Heart left ventricle (tissue), 16 donors: Measurements from ENCODE around the gene ADIPOQ. TPM values are rescaled to one million over a fixed set of nuclear protein-coding genes. Genes with fewer than 3 reads are reported as not detected.

Source experiments
- ATAC-seq, 4 donors: fragments of 200-7000 bp; cut with Tn5 transposase; one replicate each; pipeline ENCODE4 v1.9.1; 2020 to 2022; ENCODE audit warnings: moderate library complexity in 4 of 4, mild to moderate bottlenecking in 3 of 4, moderate number of reproducible peaks in 1 of 4
- DNase-seq, 5 donors: peaks; one replicate each; pipeline ENCODE4 v3.0.0-alpha.2; 2020
- H3K27ac ChIP-seq, 12 donors: fragments of 200-600 bp; sonication (generic) in 4 of 12; one replicate each; pipeline versions ENCODE4 v1.5.0 to v1.8.0; 2016 to 2022; ENCODE audit warnings: mild to moderate bottlenecking in 2 of 12
- H3K27me3 ChIP-seq, 9 donors: fragments of 200-600 bp; sonication (generic) in 2 of 9; one replicate each; pipeline versions ENCODE4 v1.5.1 to v1.8.0; 2016 to 2022; ENCODE audit warnings: mild to moderate bottlenecking in 3 of 9
- H3K36me3 ChIP-seq, 9 donors: fragments of 200-600 bp; sonication (generic) in 2 of 9; one replicate each; pipeline versions ENCODE4 v1.5.0 to v1.8.0; 2018 to 2022; ENCODE audit warnings: mild to moderate bottlenecking in 2 of 9
- H3K4me1 ChIP-seq, 12 donors: fragments of 200-600 bp; sonication (generic) in 4 of 12; one replicate each; pipeline versions ENCODE4 v1.5.0 to v1.8.0; 2016 to 2022; ENCODE audit warnings: mild to moderate bottlenecking in 3 of 12
- H3K4me3 ChIP-seq, 12 donors: fragments of 200-600 bp; sonication (generic) in 4 of 12; one replicate each; pipeline versions ENCODE4 v1.5.0 to v1.8.0; 2017 to 2022; ENCODE audit warnings: mild to moderate bottlenecking in 9 of 12, moderate library complexity in 4 of 12
- H3K9me3 ChIP-seq, 12 donors: fragments of 200-600 bp; sonication (generic) in 4 of 12; one replicate each; pipeline versions ENCODE4 v1.5.0 to v1.8.0; 2016 to 2022; ENCODE audit warnings: mild to moderate bottlenecking in 1 of 12
- POLR2A ChIP-seq, 2 donors: fragments of 450-650 bp; IDR thresholded peaks; one replicate each; pipeline ENCODE4 v1.6.1; 2017; ENCODE audit warnings: antibody characterized with exemption in 2 of 2, mild to moderate bottlenecking in 2 of 2, moderate library complexity in 2 of 2
- WGBS, 4 donors: extraction: QIAGEN DNeasy Blood & Tissue Kit in 2 of 4; methylation state at CpG; one replicate each; pipeline versions ENCODE4 v1.1.5 to v1.1.7; 2013 to 2018; 5-methylcytosine and 5-hydroxymethylcytosine counted together
- intact Hi-C, 10 donors: fragments of 100-400 bp; cut with DNase I; formaldehyde crosslinking; loops; one replicate each; pipeline versions ENCODE4 v1.11.1 to v1.14.2; 2022
- polyA plus RNA-seq, 2 donors: library from polyadenylated mRNA; stranded (reverse); fragments of 200-250 nt; gene quantifications; one replicate each; pipeline ENCODE4 v1.2.3, GENCODE V29; 2013
- total RNA-seq, 9 donors: library from RNA; depleted of rRNA in 2 of 9; stranded (reverse); fragments of >200 nt in 2 of 9; fragmentation: NEBNext Ultra II Directional in 3 of 9; extraction: Animal tissue kit (Norgen Biotek cat#: 25700) in 3 of 9; gene quantifications; one replicate each; pipeline versions ENCODE4 v1.1.0 to v1.2.4, GENCODE V29; 2016 to 2023
- TF ChIP-seq, protein P1 (sequence below), 12 donors: fragments of 200-600 bp; sonication (generic) in 4 of 12; IDR thresholded peaks; one replicate each; pipeline versions ENCODE4 v1.5.0 to v1.8.0; 2018 to 2022; ENCODE audit warnings: antibody characterized with exemption in 12 of 12, mild to moderate bottlenecking in 5 of 12
- donor health status: ischemic (EF 13 %, LVEDD 7.1; RV severe dilation, severe dysfunction).
- donor health status: healthy with polysubstance abuse.
- donor health status: DM: no; HTN: yes; CAD: no.
- donor health status: DM: no; HTN: no; CAD: no.
- donor health status: ischemic (EF 25% LVEDD 6.9; RV normal size, moderate dysfunction).
- donor health status: ischemic (EF 25% LVEDD 5.7; RV mildly dilated, moderate dysfunction).
- donor health status: healthy.
- donor health status: DM: yes; HTN: yes; CAD: no.
- donor health status: ischemic (EF 35%, LVEDD 5.7; RV mildly dilated, moderate dysfunction).
- donor health status: nonischemic (EF 11% LVEDD 7.7; RV severe dilation, severe dysfunction).
- donor health status: DM: yes; HTN: yes; CAD: no.
- donor health status: PGD.
- donor health status: ischemic (EF 29% LVEDD 5.4; RV normal size, mild dysfunction).
- donor health status: nonischemic (EF 23%, LVEDD 6.1; RV moderate dilation, normal function).

ADIPOQ gene
- total and polyA plus RNA-seq, 11 donors = 0.12 to 113 (median 1.8) TPM

DNA sequence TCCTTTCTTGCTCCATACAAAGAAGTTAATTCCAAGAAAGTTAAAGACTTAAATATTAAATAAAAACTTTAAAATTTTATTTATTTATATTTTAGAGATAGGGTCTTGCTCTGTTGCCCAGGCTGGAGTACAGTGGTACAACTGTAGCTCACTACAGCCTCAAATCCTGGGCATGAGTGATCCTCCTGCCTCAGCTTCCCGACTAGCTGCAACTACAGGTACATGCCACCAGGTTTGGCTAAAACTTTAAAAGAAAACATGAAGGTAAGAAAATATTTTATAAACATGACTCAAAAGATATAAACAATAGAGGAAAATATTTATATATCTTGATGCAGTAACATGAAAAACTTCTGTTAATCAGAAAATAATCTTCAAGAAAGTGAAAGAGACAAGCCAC lies 33.2 kb downstream of the ADIPOQ start:
- TF ChIP-seq POLR2A (IDR thresholded peaks at IDR 0.05) = no peak
- TF ChIP-seq, protein P1, sequence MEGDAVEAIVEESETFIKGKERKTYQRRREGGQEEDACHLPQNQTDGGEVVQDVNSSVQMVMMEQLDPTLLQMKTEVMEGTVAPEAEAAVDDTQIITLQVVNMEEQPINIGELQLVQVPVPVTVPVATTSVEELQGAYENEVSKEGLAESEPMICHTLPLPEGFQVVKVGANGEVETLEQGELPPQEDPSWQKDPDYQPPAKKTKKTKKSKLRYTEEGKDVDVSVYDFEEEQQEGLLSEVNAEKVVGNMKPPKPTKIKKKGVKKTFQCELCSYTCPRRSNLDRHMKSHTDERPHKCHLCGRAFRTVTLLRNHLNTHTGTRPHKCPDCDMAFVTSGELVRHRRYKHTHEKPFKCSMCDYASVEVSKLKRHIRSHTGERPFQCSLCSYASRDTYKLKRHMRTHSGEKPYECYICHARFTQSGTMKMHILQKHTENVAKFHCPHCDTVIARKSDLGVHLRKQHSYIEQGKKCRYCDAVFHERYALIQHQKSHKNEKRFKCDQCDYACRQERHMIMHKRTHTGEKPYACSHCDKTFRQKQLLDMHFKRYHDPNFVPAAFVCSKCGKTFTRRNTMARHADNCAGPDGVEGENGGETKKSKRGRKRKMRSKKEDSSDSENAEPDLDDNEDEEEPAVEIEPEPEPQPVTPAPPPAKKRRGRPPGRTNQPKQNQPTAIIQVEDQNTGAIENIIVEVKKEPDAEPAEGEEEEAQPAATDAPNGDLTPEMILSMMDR (IDR thresholded peaks at IDR 0.05) = no peak
- no peaks in the 10 kb centered on the region for H3K36me3 ChIP-seq
- no peak overlapping the region for H3K4me3 ChIP-seq
- intact Hi-C loops = no loop called here
- no peak for DNase-seq
- WGBS, 4 donors = 0 to 97% (median 48%) methylated on average over 1 of the region's 1 CpG
- no peaks in the 10 kb centered on the region for H3K9me3 ChIP-seq
- peaks cover 0 to 17% (median 4%) of the 10 kb centered on the region in 12 donors for H3K4me1 ChIP-seq
- no peak for ATAC-seq
- H3K27me3 ChIP-seq = no peaks in the 10 kb centered on the region
- H3K27ac ChIP-seq = no peak overlapping the region

DNA sequence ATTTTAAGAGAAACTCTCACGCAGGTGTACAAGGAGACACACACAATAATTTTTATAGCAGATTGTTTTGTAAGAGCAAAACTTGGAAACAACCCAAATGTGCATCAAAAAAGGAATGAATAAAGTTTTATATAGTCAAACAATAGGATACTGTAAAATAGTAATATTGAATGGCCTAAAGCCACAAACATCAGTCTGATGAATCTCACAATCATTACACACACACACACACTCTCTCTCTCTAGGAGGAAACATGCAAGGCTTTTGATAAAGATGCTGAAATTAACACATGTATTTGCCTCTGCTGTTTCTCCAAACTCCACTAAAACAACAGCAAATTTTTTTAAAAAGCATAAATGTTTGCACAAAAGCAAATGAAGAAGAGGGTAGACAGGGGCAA lies 37.3 kb downstream of the ADIPOQ start:
- intact Hi-C loops = no loop called here
- DNase-seq = no peak
- ATAC-seq = no peak
- Histone ChIP-seq H3K9me3 (no peaks in the 10 kb centered on the region), H3K27me3 (no peaks in the 10 kb centered on the region), H3K4me3 (no peak overlapping the region), H3K27ac (no peak overlapping the region), H3K36me3 (no peaks in the 10 kb centered on the region), H3K4me1 (peaks cover 0 to 15% (median 0%) of the 10 kb centered on the region in 12 donors)
- no peak for TF ChIP-seq POLR2A (IDR thresholded peaks at IDR 0.05)
- TF ChIP-seq, protein P1 (IDR thresholded peaks at IDR 0.05) = no peak
- WGBS, 4 donors = 89 to 96% (median 92%) methylated on average over 1 of the region's 1 CpG

DNA sequence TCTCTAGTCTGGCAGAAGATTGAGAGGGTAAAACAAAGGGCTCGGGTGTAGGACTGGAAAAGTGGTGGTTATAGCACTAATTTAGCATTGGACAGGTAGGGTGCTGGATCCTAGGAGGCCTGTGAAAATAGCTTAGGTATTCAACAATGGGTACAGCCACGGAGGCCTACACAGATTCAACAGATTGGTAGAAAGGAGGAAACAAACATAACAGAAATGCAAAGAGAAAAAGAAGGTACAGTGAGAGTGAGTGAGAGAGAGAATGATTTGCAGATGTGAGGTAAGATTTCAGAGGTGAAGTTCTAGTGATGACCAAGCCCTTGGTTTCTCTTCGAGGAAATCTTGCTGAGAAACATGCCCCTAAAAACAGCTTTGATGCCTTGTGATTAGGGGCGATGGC lies 37.9 kb downstream of the ADIPOQ start:
- Histone ChIP-seq H3K36me3 (no peaks in the 10 kb centered on the region), H3K4me3 (no peak overlapping the region), H3K27me3 (no peaks in the 10 kb centered on the region), H3K27ac (no peak overlapping the region), H3K9me3 (no peaks in the 10 kb centered on the region), H3K4me1 (peaks cover 0 to 15% (median 0%) of the 10 kb centered on the region in 12 donors)
- no peak for DNase-seq
- TF ChIP-seq POLR2A (IDR thresholded peaks at IDR 0.05) = no peak
- TF ChIP-seq, protein P1 (IDR thresholded peaks at IDR 0.05) = no peak
- intact Hi-C loops = no loop called here
- WGBS, 4 donors = 89 to 91% (median 90%) methylated on average over 4 of the region's 4 CpGs
- no peak for ATAC-seq

DNA sequence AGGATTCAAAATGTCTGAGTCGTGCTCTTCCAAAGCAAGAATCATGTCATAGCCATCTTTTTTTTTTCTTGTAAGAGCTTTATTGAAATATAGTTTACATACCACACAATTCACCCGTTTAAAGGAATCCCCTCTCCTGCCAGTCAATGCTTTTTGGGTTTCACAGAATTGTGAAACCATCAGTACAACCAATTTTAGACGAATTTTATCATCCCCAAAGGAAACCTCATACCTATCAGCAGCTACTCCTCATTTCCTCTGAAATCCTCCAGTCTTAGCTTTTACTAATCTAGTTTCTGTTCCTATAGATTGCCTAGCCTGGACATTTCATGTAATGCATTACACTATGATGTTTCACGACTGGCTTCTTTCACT lies 39.6 kb downstream of the ADIPOQ start:
- TF ChIP-seq POLR2A (IDR thresholded peaks at IDR 0.05) = no peak
- TF ChIP-seq, protein P1 (IDR thresholded peaks at IDR 0.05) = no peak
- no peaks in the 10 kb centered on the region for H3K27me3 ChIP-seq
- ATAC-seq (no peak), DNase-seq (no peak)
- WGBS, 4 donors = 56 to 60% (median 58%) methylated on average over 4 of the region's 4 CpGs
- no peaks in the 10 kb centered on the region for H3K9me3 ChIP-seq
- no peaks in the 10 kb centered on the region for H3K36me3 ChIP-seq
- H3K27ac ChIP-seq = no peak overlapping the region
- intact Hi-C loops = no loop called here
- H3K4me1 ChIP-seq = peaks cover 0 to 15% (median 0%) of the 10 kb centered on the region in 12 donors
- H3K4me3 ChIP-seq = no peak overlapping the region
